Epidermal melanocyte (primary cell): ENCODE measurements around the gene MOK.
A peak's percentile ranks its signal among the peaks of the same experiment; 100 is the strongest.

ENCODE experiments used
- DNase-seq: peaks from one replicate; pipeline ENCODE4 v3.0.0; 2011; ENCODE audit warnings: low spot score; ENCODE audit not compliant: insufficient read length

The MOK gene

GRCh38 chr14:102208741-102209140 lies 96.2 kb downstream of the MOK start:
- no peak for DNase-seq

GRCh38 chr14:102207831-102208365 lies 97.1 kb downstream of the MOK start:
- DNase-seq = no peak

GRCh38 chr14:102206918-102207317 lies 98.0 kb downstream of the MOK start:
- no peak for DNase-seq

- no peak for DNase-seq
Measured at GRCh38 chr14:102205560-102205959, 99.4 kb downstream of the MOK start.

GRCh38 chr14:102203382-102203781 lies 101.6 kb downstream of the MOK start:
- peak; percentile 8 for DNase-seq

GRCh38 chr14:102202944-102203343 lies 102.0 kb downstream of the MOK start:
- DNase-seq = peak; percentile 6

- peak; percentile 8 for DNase-seq
Measured at GRCh38 chr14:102201776-102202175, 103.2 kb downstream of the MOK start.

DNA sequence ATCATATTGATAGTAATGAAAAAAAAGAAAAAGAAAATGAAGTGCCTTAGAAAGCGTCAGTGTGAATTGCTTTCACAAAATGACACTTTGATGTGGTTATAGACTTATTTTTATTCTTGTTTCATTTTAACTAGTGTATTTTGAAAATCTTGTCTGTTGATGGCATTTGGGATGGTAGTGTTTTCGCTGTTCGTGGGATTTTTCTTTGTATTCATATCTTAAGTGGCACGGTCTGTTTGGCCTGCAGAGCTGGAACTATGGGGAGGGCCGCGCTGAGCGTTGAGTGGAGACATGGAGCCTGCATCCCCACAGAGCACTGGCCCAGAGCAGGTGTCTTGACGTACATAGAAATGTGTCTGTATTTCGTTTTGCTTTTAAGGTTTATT lies 103.6 kb downstream of the MOK start:
- DNase-seq = no peak

GRCh38 chr14:102200690-102201352 lies 104.1 kb downstream of the MOK start:
- DNase-seq = peak; percentile 11

GRCh38 chr14:102197317-102197853 lies 107.6 kb downstream of the MOK start:
- peak; percentile 19 for DNase-seq

DNA sequence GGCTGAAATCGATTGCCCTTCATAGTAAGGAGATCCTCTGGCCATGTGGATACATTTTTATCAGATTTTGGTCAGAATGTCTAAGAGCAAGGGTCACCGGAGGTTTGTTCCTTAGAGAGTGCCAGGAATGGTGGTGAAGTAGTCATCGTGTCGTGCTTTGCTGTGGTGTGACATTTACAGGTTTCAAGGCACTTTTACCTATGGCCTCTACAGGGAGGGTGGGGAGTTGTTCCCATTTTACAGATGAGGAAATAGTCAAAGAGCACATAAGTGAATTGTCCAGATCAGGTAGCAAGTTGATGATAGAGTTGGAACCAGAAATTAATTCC lies 108.1 kb downstream of the MOK start:
- peak; percentile 15 for DNase-seq

DNA sequence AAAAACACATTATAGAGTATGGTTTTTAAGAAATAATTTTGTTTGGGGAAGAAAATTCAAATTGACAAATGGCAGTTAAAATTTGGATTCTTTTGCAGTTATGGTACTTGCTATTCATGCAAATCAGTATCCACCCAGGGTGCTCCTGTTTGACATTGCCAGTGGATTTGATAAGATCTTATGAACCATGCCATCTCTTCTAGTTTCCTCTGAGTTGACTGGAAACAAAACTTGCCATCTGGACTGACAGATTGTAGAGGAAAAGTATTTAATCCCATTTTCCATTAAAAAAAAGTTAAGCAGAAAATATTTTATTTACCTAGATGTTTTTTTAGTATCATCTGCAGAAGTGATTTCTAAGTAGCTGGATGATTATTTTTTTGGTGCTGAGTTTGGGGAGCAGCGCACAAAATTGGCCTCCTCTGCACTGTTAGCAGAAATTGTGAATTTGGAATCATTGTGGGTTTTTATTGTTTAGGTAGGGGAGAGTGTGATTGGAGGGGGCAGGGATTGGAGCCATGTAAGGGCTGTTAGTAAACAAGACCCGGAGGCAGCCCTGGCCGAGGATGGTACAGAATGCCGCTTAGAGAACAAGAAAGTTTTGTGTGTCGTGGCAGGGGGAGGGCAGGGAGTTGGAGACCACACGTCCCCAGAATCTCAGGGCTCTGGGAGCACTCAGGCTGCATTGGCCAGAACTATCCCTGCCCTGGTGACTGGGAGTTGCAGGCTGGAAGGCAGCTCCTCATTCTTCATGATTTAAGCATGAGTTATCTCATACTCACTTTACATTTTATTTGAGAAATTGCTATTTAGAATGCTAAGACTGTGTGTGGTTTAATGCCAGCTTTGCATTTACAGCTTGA lies 108.7 kb downstream of the MOK start:
- peak; percentile 53 for DNase-seq

DNA sequence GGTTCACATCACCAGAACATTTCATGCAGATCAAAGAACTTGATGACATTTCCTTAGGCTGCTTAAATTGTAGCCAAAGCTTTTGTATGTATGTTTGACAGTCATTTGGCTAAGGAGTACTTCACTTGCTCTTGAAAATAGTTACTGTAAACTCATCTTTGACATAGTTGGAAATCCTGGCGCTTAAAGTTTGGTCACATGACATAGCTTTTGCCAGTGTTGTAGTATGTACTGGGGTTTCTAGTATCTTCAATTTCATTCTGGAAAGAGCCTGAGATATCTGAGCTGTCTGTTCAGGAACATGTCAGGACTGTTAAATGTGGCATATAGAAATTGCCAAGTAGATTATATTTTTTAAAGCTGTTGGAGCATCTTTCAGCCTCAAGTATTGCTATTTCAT lies 109.5 kb downstream of the MOK start:
- no peak for DNase-seq

- peak; percentile 11 for DNase-seq
Measured at GRCh38 chr14:102194856-102195255, 110.1 kb downstream of the MOK start.

GRCh38 chr14:102192840-102193502 lies 112.0 kb downstream of the MOK start:
- DNase-seq = no peak

- DNase-seq = no peak
Measured at GRCh38 chr14:102189874-102190273, 115.1 kb downstream of the MOK start.

DNA sequence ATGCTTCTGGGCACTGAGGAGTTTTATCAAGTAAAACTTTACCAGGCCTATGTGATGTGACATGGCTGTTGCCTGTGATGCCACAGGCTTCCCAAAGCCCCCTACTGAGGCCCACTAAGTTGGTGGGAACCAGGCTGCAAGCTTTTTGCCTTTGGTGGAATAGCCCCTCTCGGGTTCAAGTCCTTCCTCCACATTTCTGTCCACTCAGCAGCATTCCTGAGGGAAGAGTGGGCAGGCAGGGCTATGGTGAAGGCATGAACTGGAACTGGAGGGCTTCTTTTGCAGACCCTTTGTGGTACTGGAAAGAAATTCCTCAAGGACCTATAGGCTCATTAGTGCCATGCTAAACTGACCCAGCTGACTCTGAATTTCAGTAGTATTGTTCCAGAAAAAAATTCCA lies 116.8 kb downstream of the MOK start:
- no peak for DNase-seq

DNA sequence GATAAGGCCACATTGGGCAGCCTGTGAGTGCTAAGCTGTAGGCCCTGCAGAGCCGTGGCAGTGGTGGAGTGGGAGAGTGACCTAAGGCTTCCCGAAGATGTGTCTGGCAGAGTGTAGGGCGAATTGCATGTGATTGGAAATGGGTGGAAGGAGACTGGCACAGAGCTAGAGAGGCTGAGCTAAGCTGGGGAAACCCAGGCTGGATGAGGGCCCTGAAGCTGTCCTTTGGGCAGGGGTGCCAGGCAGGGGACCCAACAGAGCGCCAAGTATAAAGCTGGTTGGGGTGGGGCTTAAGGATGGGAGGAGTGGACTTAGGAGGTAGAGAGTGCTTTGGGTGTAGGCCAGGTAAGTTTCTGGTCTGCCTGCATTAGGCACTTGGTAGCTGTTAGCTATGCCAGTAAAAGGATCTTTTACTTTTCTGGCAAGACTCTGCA lies 117.4 kb downstream of the MOK start:
- DNase-seq = no peak

DNA sequence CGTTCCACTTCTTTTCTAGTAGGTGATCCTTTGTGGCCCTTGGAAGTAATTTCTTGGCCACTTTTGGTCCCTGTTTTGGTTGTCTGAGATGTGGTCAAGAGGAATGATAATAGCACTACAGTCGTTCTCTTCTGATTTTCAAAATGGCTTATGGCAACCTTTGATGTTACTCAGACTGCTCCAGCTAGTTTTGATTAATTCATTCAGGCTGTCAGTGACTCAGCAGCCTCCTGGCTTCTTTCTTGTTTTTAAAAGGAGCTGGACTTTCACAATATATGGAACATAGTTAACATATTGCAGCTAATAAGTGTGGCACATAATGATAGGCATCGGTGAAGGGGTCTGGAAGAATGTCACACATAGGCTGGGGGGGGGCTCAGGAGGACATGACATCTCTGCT lies 117.9 kb downstream of the MOK start:
- no peak for DNase-seq

- no peak for DNase-seq
Measured at GRCh38 chr14:102185360-102185759, 119.6 kb downstream of the MOK start.

- no peak for DNase-seq
Measured at GRCh38 chr14:102184316-102185035, 120.5 kb downstream of the MOK start.
